Transverse colon (tissue), 4 donors: ENCODE data around the gene KBTBD4. TPM values are rescaled to one million over a fixed set of nuclear protein-coding genes. Genes with fewer than 3 reads are reported as not detected.

ENCODE experiments used
- DNase-seq: peaks from one replicate; pipeline ENCODE4 v3.0.0-alpha.2; 2019
- H3K27ac ChIP-seq, 4 donors: fragments of 200-600 bp; sonication (generic); 2 replicates each; pipeline ENCODE4 v1.5.1; 2016 to 2018; ENCODE audit warnings: inconsistent platforms in 4 of 4
- H3K27me3 ChIP-seq: fragments of 200-600 bp; sonication (generic); 2 replicates; pipeline ENCODE4 v1.5.1; 2017; ENCODE audit warnings: inconsistent platforms
- H3K36me3 ChIP-seq, 4 donors: fragments of 200-600 bp; sonication (generic); 2 replicates each; pipeline ENCODE4 v1.5.1; 2017 to 2019; ENCODE audit warnings: inconsistent platforms in 4 of 4
- H3K4me1 ChIP-seq, 4 donors: fragments of 200-600 bp; sonication (generic); 2 replicates each; pipeline ENCODE4 v1.5.1; 2017 to 2020; ENCODE audit warnings: inconsistent platforms in 4 of 4
- H3K4me3 ChIP-seq, 4 donors: fragments of 200-600 bp; sonication (generic); 1 replicate in 1 of 4; 2 replicates in 3 of 4; pipeline versions ENCODE4 v1.5.1 to v1.6.1; 2017 to 2019; ENCODE audit warnings: inconsistent platforms in 4 of 4
- H3K9me3 ChIP-seq, 2 donors: fragments of 200-600 bp; sonication (generic); 2 replicates each; pipeline ENCODE4 v1.5.1; 2017 to 2019; ENCODE audit warnings: inconsistent platforms in 2 of 2
- CTCF ChIP-seq, 5 experiments: fragments of 200-600 bp in 3 of 5; fragments of 450-650 bp in 2 of 5; sonication (generic) in 3 of 5; IDR thresholded peaks; 1 replicate in 2 of 5; 2 replicates in 3 of 5; pipeline ENCODE4 v1.5.1; 2016 to 2017; ENCODE audit warnings: antibody characterized with exemption in 5 of 5, inconsistent platforms in 3 of 5, mild to moderate bottlenecking in 2 of 5, moderate library complexity in 1 of 5
- EP300 ChIP-seq: sonication (generic); formaldehyde crosslinking; IDR thresholded peaks from one replicate; pipeline ENCODE4 v1.6.1; 2017; ENCODE audit warnings: antibody characterized with exemption, low read depth
- POLR2A ChIP-seq: fragments of 450-650 bp; IDR thresholded peaks from one replicate; pipeline ENCODE4 v1.6.1; 2016; ENCODE audit warnings: antibody characterized with exemption, mild to moderate bottlenecking, moderate library complexity
- POLR2AphosphoS5 ChIP-seq, 3 donors: sonication (generic); formaldehyde crosslinking; IDR thresholded peaks; one replicate each; pipeline ENCODE4 v1.6.1; 2016; ENCODE audit warnings: antibody characterized with exemption in 3 of 3
- WGBS, 2 donors: methylation state at CpG; one replicate each; pipeline ENCODE4 v1.1.5; 2018; ENCODE audit warnings: low coverage in 1 of 2; 5-methylcytosine and 5-hydroxymethylcytosine counted together
- in situ Hi-C, 4 donors: fragments of 200-750 bp; cut with MboI; loops; one replicate each; pipeline versions ENCODE4 v1.15.0 to v1.15.1; 2017; ENCODE audit warnings: low sequenced_read_pairs in 3 of 4, low pct_ligation_motif_present in 1 of 4, low pct_unique_long_range_greater_than_20kb in 1 of 4
- intact Hi-C: fragments of 100-400 bp; cut with DNase I; formaldehyde crosslinking; loops from one replicate; pipeline ENCODE4 v1.15.1; 2023; ENCODE audit warnings: low total_unique reads
- total RNA-seq, 4 donors: library from RNA; depleted of rRNA; stranded (reverse); fragments of >200 nt; gene quantifications; one replicate each; pipeline ENCODE4 v1.1.0, GENCODE V29; 2016

KBTBD4 gene
- total RNA-seq, 4 donors from 2014 or later = 9.4 to 20.3 (median 16.5) TPM

DNA sequence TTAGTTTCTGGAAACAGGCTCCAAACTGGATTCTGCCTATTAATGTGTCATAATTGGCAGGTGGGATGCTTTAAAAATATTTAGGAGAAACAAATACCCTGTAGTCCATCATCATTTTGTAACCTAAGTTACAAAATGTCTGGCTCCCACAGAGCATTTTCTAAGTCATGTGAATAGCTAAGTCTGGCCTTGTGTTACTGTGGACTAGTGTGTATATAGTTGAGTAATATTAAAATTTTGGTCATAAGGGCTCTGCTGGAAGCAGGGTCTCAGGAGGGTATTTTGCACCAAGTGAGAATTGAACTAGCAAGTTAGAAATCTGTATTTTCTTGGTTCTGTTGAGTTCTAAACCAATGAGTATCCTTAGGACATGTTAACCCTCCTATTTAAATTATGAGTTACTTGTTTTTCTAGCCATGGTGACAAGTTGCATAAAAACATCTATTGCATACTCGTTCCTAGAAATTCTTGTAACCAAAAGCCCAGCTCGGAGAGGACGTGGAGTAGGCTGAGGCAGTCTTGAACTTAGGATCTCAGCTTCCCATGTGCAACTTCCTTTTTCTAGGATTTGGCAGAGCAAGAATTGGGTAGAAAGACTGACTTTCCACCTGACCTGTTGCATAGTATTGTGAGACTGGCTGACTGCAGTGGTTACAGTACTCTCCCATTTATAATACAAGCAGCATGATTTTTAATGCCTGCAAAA, 8.0 kb downstream of the KBTBD4 start:
- Histone ChIP-seq H3K4me3 (no peak overlapping the region), H3K27ac (no peak overlapping the region), H3K9me3 (no peaks in the 10 kb centered on the region), H3K4me1 (peaks cover 0 to 12% (median 2%) of the 10 kb centered on the region in 4 donors), H3K27me3 (no peaks in the 10 kb centered on the region), H3K36me3 (peaks cover 0 to 16% (median 5%) of the 10 kb centered on the region in 4 donors)
- TF ChIP-seq POLR2AphosphoS5 (IDR thresholded peaks at IDR 0.05) (no peak), CTCF (IDR thresholded peaks at IDR 0.05) (no peak), EP300 (no peak)
- in situ Hi-C loops = loop anchor here in 1 of 4 donors (25.0 kb wide), 1 partner anchor 109 kb away; no protein-coding TSS in a partner anchor
- no peak for DNase-seq
- 88 to 89% methylated on average over 3 of the region's 3 CpGs for WGBS, 2 donors
- intact Hi-C loops = no loop called here

DNA sequence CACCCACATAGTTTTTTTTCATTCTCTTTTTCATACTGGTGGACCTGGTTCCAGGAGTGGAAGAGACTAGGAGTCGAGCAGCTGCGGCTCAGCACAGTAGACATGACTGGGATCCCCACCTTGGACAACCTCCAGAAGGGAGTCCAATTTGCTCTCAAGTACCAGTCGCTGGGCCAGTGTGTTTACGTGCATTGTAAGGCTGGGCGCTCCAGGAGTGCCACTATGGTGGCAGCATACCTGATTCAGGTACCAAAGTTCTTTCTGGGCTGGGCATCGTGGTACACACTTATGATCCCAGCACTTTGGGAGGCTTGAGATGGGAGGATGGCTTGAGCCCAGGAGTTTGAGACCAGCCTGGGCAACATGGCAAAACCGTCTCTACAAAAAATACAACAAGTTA, 9.1 kb downstream of the KBTBD4 start:
- no peaks in the 10 kb centered on the region for H3K9me3 ChIP-seq
- TF ChIP-seq POLR2AphosphoS5 (IDR thresholded peaks at IDR 0.05) (no peak), POLR2A (no peak), CTCF (IDR thresholded peaks at IDR 0.05) (no peak), EP300 (no peak)
- no peak overlapping the region for H3K27ac ChIP-seq
- peaks cover 0 to 16% (median 5%) of the 10 kb centered on the region in 4 donors for H3K36me3 ChIP-seq
- no peaks in the 10 kb centered on the region for H3K27me3 ChIP-seq
- peaks cover 0 to 17% (median 8%) of the 10 kb centered on the region in 4 donors for H3K4me1 ChIP-seq
- no peak for DNase-seq
- no peak overlapping the region for H3K4me3 ChIP-seq
- intact Hi-C loops = no loop called here
- 95 to 97% methylated on average over 4 to 7 of the region's 7 CpGs for WGBS, 2 donors
- in situ Hi-C loops = loop anchor here in 1 of 4 donors (25.0 kb wide), 1 partner anchor 107 kb away; no protein-coding TSS in a partner anchor

DNA sequence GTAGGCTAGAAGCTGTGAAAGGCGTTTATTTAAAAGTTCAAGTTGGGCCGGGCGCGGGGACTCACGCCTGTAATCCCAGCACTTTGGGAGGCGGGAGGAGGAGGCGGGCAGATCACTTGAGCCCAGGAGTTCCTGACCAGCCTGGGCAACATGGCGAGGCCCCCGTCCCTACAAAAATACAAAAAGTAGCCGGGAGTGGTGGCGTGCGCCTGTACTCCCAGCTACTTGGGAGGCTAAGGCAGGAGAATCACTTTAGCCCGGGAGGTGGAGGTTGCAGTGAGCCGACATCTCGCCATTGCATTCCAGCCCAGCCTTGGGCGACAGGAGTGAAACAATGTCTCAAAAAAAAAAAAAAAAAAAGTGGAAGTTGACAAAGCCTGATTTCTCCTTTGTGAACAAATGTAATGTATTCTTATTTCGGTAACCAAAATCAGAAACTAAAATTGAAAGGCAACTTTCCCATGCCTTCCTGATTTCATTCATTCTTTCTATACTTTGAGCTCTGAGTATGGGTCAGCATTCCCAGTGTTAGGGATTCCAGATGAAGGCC, 12.5 kb downstream of the KBTBD4 start:
- H3K27me3 ChIP-seq = no peaks in the 10 kb centered on the region
- no peaks in the 10 kb centered on the region for H3K9me3 ChIP-seq
- H3K4me3 ChIP-seq = peak overlapping the region; percentile 71 to 91 (median 76)
- H3K36me3 ChIP-seq = no peaks in the 10 kb centered on the region
- in situ Hi-C loops (loop anchor here in 1 of 4 donors (25.0 kb wide), 1 partner anchor 104 kb away; no protein-coding TSS in a partner anchor), intact Hi-C loops (no loop called here)
- peak overlapping the region; percentile 78 to 85 (median 82) for H3K27ac ChIP-seq
- no peak for DNase-seq
- TF ChIP-seq CTCF (IDR thresholded peaks at IDR 0.05) (no peak), POLR2A (no peak), EP300 (no peak), POLR2AphosphoS5 (IDR thresholded peaks at IDR 0.05) (no peak)
- 23 to 66% methylated on average over 6 to 17 of the region's 17 CpGs for WGBS, 2 donors
- H3K4me1 ChIP-seq = peaks cover 0 to 20% (median 9%) of the 10 kb centered on the region in 4 donors

GRCh38 chr11:47565340-47566148, 13.2 kb downstream of the KBTBD4 start, which contains the start of gene PTPMT1:
Gene PTPMT1, plus strand, starts transcription at chr11:47565599. Its CDS starts 24 bp downstream, at chr11:47565623.
- intact Hi-C loops = no loop called here
- 0% methylated on average over 73 of the region's 86 CpGs; no CpG with 5 or more reads in 1 of the 2 donors for WGBS, 2 donors
- Histone ChIP-seq H3K27ac (peak within 1 kb of the TSS; percentile 78 to 85 (median 82)), H3K27me3 (no peaks in the 10 kb centered on the region), H3K4me1 (peaks cover 0 to 20% (median 9%) of the 10 kb centered on the region in 4 donors), H3K36me3 (no peaks in the 10 kb centered on the region), H3K4me3 (peak within 1 kb of the TSS; percentile 71 to 91 (median 76)), H3K9me3 (no peaks in the 10 kb centered on the region)
- TF ChIP-seq POLR2A (peak; percentile 36), CTCF (IDR thresholded peaks at IDR 0.05) (no peak), POLR2AphosphoS5 (IDR thresholded peaks at IDR 0.05) (peak in 1 of 3 donors; percentile 39), EP300 (no peak)
- peak; percentile 81 for DNase-seq
- in situ Hi-C loops = loop anchor here in 1 of 4 donors (25.0 kb wide), 1 partner anchor 103 kb away; no protein-coding TSS in a partner anchor
